Measurements from ENCODE around the gene LY6G6C. TPM values are rescaled to one million over a fixed set of nuclear protein-coding genes. Genes with fewer than 3 reads are reported as not detected.

LY6G6C gene
- total and polyA plus RNA-seq, 2 of the 13 experiments (the other 11 are each of a cell fraction or from before 2014, with no cell fraction given) = 0.15 TPM; not detected in 1

DNA sequence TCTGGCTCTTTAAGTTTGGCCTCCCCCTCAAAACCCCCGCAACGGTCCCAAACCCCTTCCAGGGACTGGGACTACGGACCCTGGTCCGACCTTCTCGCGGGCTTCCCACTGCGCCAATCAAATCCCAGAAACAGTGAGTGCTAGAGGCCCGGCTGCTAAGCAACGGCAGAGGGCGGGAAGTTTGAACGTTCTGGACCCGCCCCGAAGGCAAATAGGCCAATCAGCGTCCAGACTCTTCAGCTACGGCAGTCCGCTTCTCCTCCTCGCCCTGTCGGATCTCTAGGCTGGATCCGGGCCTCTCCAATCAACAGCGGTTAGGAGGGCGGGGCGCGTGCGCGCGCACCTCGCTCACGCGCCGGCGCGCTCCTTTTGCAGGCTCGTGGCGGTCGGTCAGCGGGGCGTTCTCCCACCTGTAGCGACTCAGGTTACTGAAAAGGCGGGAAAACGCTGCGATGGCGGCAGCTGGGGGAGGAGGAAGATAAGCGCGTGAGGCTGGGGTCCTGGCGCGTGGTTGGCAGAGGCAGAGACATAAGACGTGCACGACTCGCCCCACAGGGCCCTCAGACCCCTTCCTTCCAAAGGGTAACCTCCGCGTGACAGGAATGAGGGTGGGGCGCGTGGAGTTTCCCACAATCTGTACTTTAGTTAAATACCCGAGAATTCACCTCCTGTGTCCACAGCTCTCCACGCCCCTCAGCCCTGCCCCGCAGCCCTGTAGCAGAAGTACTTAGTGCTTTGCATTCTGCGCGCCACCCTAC lies 18.3 kb upstream of the LY6G6C start, which contains the start of gene MSH5 (continued):
- TF ChIP-seq HHEX (CRISPR knock-in tag; IDR thresholded peaks at IDR 0.05) (no peak; the same call in 1 of the 2 replicates), MAFG (CRISPR knock-in tag; IDR thresholded peaks at IDR 0.05) (no peak), JARID2 (CRISPR knock-in tag; IDR thresholded peaks at IDR 0.05; ENCODE audit: insufficient replicate concordance) (peak; percentile 33), TBL1XR1 (IDR thresholded peaks at IDR 0.05; ENCODE audit: borderline replicate concordance, low read length, partially characterized antibody) (peak; percentile 49), MBD4 (IDR thresholded peaks at IDR 0.05; ENCODE audit: borderline replicate concordance, low read length) (no peak), ZNF850 (CRISPR knock-in tag; conservative IDR thresholded peaks at IDR 0.05) (peak; percentile 81; the same call in 1 of the 2 replicates), RNF2 (conservative IDR thresholded peaks at IDR 0.05; ENCODE audit: low read depth) (peak; percentile 98), ZBTB1 (CRISPR knock-in tag; IDR thresholded peaks at IDR 0.05; ENCODE audit: borderline replicate concordance) (no peak), ZFP36L2 (CRISPR knock-in tag; IDR thresholded peaks at IDR 0.05) (0 out of 2 replicates have a peak, but pooled peaks have one; percentile 60), MIER2 (CRISPR knock-in tag; IDR thresholded peaks at IDR 0.05) (peak; percentile 9; the same call in 1 of the 2 replicates), ZNF598 (CRISPR knock-in tag; IDR thresholded peaks at IDR 0.05; ENCODE audit: borderline replicate concordance) (peak; percentile 96), ERF (CRISPR knock-in tag; IDR thresholded peaks at IDR 0.05) (peak; percentile 91), MTA3 (CRISPR knock-in tag; IDR thresholded peaks at IDR 0.05) (peak; percentile 38; the same call in 1 of the 2 replicates), SETDB1 (CRISPR knock-in tag; IDR thresholded peaks at IDR 0.05; ENCODE audit: borderline replicate concordance) (no peak), MATR3 (CRISPR knock-in tag; IDR thresholded peaks at IDR 0.05) (no peak), GATAD2A (CRISPR knock-in tag; IDR thresholded peaks at IDR 0.05) (peak; percentile 54), KDM4B (CRISPR knock-in tag; IDR thresholded peaks at IDR 0.05) (no peak), FLYWCH1 (CRISPR knock-in tag; IDR thresholded peaks at IDR 0.05) (peak; percentile 94), CHCHD3 (CRISPR knock-in tag; IDR thresholded peaks at IDR 0.05) (peak; percentile 99), RFX3 (CRISPR knock-in tag; IDR thresholded peaks at IDR 0.05) (peak; percentile 93)
- TF ChIP-seq, protein P1, sequence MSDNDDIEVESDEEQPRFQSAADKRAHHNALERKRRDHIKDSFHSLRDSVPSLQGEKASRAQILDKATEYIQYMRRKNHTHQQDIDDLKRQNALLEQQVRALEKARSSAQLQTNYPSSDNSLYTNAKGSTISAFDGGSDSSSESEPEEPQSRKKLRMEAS (IDR thresholded peaks at IDR 0.05) = no peak
- TF ChIP-seq, protein P2, sequence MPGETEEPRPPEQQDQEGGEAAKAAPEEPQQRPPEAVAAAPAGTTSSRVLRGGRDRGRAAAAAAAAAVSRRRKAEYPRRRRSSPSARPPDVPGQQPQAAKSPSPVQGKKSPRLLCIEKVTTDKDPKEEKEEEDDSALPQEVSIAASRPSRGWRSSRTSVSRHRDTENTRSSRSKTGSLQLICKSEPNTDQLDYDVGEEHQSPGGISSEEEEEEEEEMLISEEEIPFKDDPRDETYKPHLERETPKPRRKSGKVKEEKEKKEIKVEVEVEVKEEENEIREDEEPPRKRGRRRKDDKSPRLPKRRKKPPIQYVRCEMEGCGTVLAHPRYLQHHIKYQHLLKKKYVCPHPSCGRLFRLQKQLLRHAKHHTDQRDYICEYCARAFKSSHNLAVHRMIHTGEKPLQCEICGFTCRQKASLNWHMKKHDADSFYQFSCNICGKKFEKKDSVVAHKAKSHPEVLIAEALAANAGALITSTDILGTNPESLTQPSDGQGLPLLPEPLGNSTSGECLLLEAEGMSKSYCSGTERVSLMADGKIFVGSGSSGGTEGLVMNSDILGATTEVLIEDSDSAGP (CRISPR knock-in tag; IDR thresholded peaks at IDR 0.05; ENCODE audit: borderline replicate concordance) = peak; percentile 99
- TF ChIP-seq, protein P3, sequence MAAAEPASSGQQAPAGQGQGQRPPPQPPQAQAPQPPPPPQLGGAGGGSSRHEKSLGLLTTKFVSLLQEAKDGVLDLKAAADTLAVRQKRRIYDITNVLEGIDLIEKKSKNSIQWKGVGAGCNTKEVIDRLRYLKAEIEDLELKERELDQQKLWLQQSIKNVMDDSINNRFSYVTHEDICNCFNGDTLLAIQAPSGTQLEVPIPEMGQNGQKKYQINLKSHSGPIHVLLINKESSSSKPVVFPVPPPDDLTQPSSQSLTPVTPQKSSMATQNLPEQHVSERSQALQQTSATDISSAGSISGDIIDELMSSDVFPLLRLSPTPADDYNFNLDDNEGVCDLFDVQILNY (CRISPR knock-in tag; conservative IDR thresholded peaks at IDR 0.05) = peak; percentile 99
- TF ChIP-seq, protein P4, sequence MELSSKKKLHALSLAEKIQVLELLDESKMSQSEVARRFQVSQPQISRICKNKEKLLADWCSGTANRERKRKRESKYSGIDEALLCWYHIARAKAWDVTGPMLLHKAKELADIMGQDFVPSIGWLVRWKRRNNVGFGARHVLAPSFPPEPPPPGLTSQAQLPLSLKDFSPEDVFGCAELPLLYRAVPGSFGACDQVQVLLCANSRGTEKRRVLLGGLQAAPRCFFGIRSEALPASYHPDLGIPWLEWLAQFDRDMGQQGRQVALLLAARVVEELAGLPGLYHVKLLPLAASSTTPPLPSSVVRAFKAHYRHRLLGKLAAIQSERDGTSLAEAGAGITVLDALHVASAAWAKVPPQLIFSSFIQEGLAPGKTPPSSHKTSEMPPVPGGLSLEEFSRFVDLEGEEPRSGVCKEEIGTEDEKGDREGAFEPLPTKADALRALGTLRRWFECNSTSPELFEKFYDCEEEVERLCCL (CRISPR knock-in tag; IDR thresholded peaks at IDR 0.05; ENCODE audit: borderline replicate concordance) = peak; percentile 95
- TF ChIP-seq, protein P5, sequence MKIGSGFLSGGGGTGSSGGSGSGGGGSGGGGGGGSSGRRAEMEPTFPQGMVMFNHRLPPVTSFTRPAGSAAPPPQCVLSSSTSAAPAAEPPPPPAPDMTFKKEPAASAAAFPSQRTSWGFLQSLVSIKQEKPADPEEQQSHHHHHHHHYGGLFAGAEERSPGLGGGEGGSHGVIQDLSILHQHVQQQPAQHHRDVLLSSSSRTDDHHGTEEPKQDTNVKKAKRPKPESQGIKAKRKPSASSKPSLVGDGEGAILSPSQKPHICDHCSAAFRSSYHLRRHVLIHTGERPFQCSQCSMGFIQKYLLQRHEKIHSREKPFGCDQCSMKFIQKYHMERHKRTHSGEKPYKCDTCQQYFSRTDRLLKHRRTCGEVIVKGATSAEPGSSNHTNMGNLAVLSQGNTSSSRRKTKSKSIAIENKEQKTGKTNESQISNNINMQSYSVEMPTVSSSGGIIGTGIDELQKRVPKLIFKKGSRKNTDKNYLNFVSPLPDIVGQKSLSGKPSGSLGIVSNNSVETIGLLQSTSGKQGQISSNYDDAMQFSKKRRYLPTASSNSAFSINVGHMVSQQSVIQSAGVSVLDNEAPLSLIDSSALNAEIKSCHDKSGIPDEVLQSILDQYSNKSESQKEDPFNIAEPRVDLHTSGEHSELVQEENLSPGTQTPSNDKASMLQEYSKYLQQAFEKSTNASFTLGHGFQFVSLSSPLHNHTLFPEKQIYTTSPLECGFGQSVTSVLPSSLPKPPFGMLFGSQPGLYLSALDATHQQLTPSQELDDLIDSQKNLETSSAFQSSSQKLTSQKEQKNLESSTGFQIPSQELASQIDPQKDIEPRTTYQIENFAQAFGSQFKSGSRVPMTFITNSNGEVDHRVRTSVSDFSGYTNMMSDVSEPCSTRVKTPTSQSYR (CRISPR knock-in tag; IDR thresholded peaks at IDR 0.05; ENCODE audit: borderline replicate concordance) = peak; percentile 43; the same call in 1 of the 2 replicates

Data from HepG2 (cell line).